HUES64 (cell line): Measurements from ENCODE around the gene MAST2.

Experiments
- H3K27ac ChIP-seq: 2 replicates; pipeline ENCODE4 v1.7.0; 2013; ENCODE audit warnings: low read depth, low read length, inconsistent platforms
- H3K27me3 ChIP-seq: 2 replicates; pipeline ENCODE4 v1.6.1; 2013; ENCODE audit warnings: mild to moderate bottlenecking, low read length; ENCODE audit not compliant: insufficient read depth
- H3K36me3 ChIP-seq: 2 replicates; pipeline ENCODE4 v1.6.1; 2013; ENCODE audit warnings: mild to moderate bottlenecking, low read length; ENCODE audit not compliant: insufficient read depth
- H3K4me1 ChIP-seq: 2 replicates; pipeline ENCODE4 v1.6.1; 2013; ENCODE audit warnings: mild to moderate bottlenecking, low read length, moderate library complexity; ENCODE audit not compliant: insufficient read depth
- H3K4me3 ChIP-seq: 2 replicates; pipeline ENCODE4 v1.5.1; 2013; ENCODE audit warnings: mild to moderate bottlenecking, low read length, moderate library complexity
- H3K9ac ChIP-seq: 2 replicates; pipeline ENCODE4 v1.6.1; 2013; ENCODE audit warnings: mild to moderate bottlenecking, low read depth, low read length
- H3K9me3 ChIP-seq: 2 replicates; pipeline ENCODE4 v1.6.1; 2013; ENCODE audit warnings: low read depth, low read length; ENCODE audit not compliant: insufficient read depth
- WGBS: fragments of 150-250, 120-280 bp; methylation state at CpG from one replicate; pipeline ENCODE4 v1.1.7; 2013; ENCODE audit warnings: missing lambda C conversion rate; 5-methylcytosine and 5-hydroxymethylcytosine counted together

The MAST2 gene

DNA sequence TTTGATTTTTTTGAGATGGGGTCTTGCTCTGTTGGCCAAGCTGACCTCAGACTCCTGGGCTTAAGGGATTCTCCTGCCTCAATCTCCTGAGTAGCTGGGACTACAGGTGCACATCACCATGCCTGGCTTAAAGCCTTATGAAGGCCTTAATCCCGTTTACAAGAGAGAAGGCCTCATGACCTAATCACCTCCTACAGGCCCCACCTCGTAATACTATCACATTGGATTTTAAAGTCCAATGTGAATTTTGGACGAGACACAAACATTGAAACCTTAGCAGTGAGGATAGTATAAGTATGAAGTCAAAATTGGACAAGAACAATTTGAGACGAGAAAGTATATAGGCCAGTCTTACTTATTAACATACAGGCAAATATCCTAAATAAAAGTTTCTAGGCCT, 73.9 kb downstream of the MAST2 start:
- no peaks in the 10 kb centered on the region for H3K27me3 ChIP-seq
- no peak overlapping the region for H3K9ac ChIP-seq
- H3K27ac ChIP-seq = no peak overlapping the region
- H3K4me1 ChIP-seq = no peaks in the 10 kb centered on the region
- 96% methylated on average over 3 of the region's 4 CpGs for WGBS
- no peaks in the 10 kb centered on the region for H3K9me3 ChIP-seq
- no peak overlapping the region for H3K4me3 ChIP-seq
- no peaks in the 10 kb centered on the region for H3K36me3 ChIP-seq

GRCh38 chr1:45879885-45880598, 76.6 kb downstream of the MAST2 start:
- Histone ChIP-seq H3K4me1 (no peaks in the 10 kb centered on the region), H3K27ac (no peak overlapping the region), H3K9me3 (no peaks in the 10 kb centered on the region), H3K9ac (no peak overlapping the region), H3K36me3 (no peaks in the 10 kb centered on the region; the same call in 1 of the 2 replicates), H3K4me3 (no peak overlapping the region), H3K27me3 (no peaks in the 10 kb centered on the region)
- 97% methylated on average over 2 of the region's 4 CpGs for WGBS

- no CpG with 5 or more reads among the region's 3 CpGs for WGBS
- Histone ChIP-seq H3K4me3 (no peak overlapping the region), H3K4me1 (no peaks in the 10 kb centered on the region), H3K9me3 (no peaks in the 10 kb centered on the region), H3K9ac (no peak overlapping the region), H3K36me3 (no peaks in the 10 kb centered on the region; the same call in 1 of the 2 replicates), H3K27ac (no peak overlapping the region), H3K27me3 (no peaks in the 10 kb centered on the region)
These were observed 77.5 kb downstream of the MAST2 start for GRCh38 chr1:45880930-45881329.

DNA sequence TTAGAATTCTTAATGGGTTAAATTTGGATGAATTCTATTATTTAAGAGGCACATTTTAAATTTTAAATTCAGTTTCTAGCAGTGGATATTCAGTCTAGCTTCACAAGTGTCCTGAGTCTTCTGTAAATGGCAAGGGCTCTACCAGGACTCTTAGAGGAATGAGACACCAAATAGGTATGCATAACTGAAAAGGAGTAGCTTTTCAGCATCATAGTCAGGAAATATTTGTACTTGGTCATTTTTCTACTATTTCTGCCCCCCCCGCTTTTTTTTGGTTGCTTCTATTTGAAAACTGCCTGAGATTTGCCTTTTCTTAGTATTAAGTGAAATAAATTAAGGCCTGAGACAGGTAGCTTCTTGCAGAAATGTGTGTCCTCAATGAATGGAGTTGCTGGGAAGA, 80.2 kb downstream of the MAST2 start:
- WGBS = 100% methylated on average over 1 of the region's 1 CpG

GRCh38 chr1:45884700-45885099, 81.3 kb downstream of the MAST2 start:
- Histone ChIP-seq H3K9ac (no peak overlapping the region), H3K27ac (no peak overlapping the region), H3K36me3 (no peaks in the 10 kb centered on the region; the same call in 1 of the 2 replicates), H3K4me3 (no peak overlapping the region), H3K9me3 (no peaks in the 10 kb centered on the region), H3K4me1 (no peaks in the 10 kb centered on the region), H3K27me3 (no peaks in the 10 kb centered on the region)
- WGBS = 50% methylated on average over 1 of the region's 1 CpG

More for the DNA sequence above, 80.2 kb downstream of the MAST2 start:
- no peak overlapping the region for H3K4me3 ChIP-seq
- H3K27me3 ChIP-seq = no peaks in the 10 kb centered on the region
- H3K27ac ChIP-seq = no peak overlapping the region
- H3K9ac ChIP-seq = no peak overlapping the region
- no peaks in the 10 kb centered on the region; the same call in 1 of the 2 replicates for H3K36me3 ChIP-seq
- H3K9me3 ChIP-seq = no peaks in the 10 kb centered on the region
- no peaks in the 10 kb centered on the region for H3K4me1 ChIP-seq

GRCh38 chr1:45886229-45886628, 82.8 kb downstream of the MAST2 start:
- Histone ChIP-seq H3K36me3 (no peaks in the 10 kb centered on the region; the same call in 1 of the 2 replicates), H3K27me3 (no peaks in the 10 kb centered on the region), H3K9me3 (no peaks in the 10 kb centered on the region), H3K4me3 (no peak overlapping the region), H3K4me1 (no peaks in the 10 kb centered on the region), H3K27ac (no peak overlapping the region), H3K9ac (no peak overlapping the region)
- 100% methylated on average over 1 of the region's 2 CpGs for WGBS

GRCh38 chr1:45887156-45887842, 83.9 kb downstream of the MAST2 start:
- H3K36me3 ChIP-seq = no peaks in the 10 kb centered on the region; the same call in 1 of the 2 replicates
- H3K9ac ChIP-seq = no peak overlapping the region
- H3K9me3 ChIP-seq = no peaks in the 10 kb centered on the region
- H3K27me3 ChIP-seq = no peaks in the 10 kb centered on the region
- no peak overlapping the region for H3K27ac ChIP-seq
- H3K4me3 ChIP-seq = no peak overlapping the region
- H3K4me1 ChIP-seq = no peaks in the 10 kb centered on the region
- 91% methylated on average over 1 of the region's 1 CpG for WGBS

- 95% methylated on average over 1 of the region's 2 CpGs for WGBS
- Histone ChIP-seq H3K4me1 (no peaks in the 10 kb centered on the region), H3K27me3 (no peaks in the 10 kb centered on the region), H3K27ac (no peak overlapping the region), H3K9me3 (no peaks in the 10 kb centered on the region), H3K9ac (no peak overlapping the region), H3K36me3 (no peaks in the 10 kb centered on the region), H3K4me3 (no peak overlapping the region)
These were observed 86.7 kb downstream of the MAST2 start for GRCh38 chr1:45890078-45890477.

DNA sequence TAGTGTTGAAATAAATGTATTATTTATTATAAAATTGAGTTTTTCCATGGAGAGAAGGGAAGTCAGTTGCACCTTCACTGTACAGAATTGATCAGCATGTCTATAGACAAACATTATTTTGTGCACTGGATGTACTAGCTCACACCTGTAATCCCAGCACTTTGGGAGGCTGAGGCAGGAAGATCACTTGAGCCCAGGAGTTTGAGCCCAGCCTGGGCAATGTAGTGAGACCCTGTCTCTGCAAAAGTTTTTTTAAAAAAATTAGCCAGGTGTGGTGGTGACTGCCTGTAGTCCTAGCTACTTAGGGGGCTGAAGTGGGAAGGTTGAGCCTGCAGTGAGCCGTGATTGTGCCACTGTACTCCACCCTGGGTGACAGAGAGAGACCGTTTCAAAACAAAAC, 87.7 kb downstream of the MAST2 start:
- WGBS = 100% methylated on average over 2 of the region's 2 CpGs
- Histone ChIP-seq H3K36me3 (no peaks in the 10 kb centered on the region), H3K4me3 (no peak overlapping the region), H3K27me3 (no peaks in the 10 kb centered on the region), H3K27ac (no peak overlapping the region), H3K9me3 (no peaks in the 10 kb centered on the region), H3K4me1 (no peaks in the 10 kb centered on the region), H3K9ac (no peak overlapping the region)

DNA sequence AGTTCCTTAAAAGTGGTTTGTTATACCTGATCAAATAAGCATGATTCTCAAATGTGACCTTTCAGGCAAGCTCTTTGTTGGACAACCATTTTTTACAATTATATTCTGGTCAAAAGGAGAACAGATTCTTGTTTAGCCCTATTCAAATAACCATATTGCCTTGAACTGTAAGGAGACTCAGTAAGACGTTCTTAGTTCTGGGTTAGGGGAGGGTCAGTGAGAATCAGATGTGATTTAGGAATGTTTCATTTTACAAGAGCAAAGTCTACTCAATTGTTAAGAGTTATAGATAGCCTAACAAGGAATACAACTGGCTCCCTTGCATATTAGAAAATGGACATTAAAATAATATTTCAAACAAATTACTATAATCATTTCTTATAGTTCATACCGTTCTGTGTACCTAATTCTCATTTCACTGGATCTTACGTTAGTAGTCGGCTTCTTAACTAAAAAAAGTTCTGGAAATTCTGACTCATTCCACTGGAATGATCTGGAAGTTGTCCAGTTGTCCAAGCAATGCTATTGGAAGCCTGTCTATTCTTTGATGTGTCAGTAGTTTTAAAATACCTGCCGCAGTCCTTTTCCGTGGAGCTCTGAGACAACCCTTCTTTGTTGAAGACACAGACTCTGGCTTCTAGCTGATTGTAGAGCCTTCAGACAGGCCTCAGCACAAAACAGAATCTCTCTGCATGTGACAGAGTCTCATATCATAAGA, 88.8 kb downstream of the MAST2 start:
- H3K36me3 ChIP-seq = no peaks in the 10 kb centered on the region
- H3K27ac ChIP-seq = no peak overlapping the region
- H3K9ac ChIP-seq = no peak overlapping the region
- H3K4me3 ChIP-seq = no peak overlapping the region
- no peaks in the 10 kb centered on the region for H3K4me1 ChIP-seq
- H3K27me3 ChIP-seq = no peaks in the 10 kb centered on the region
- 94% methylated on average over 6 of the region's 6 CpGs for WGBS
- no peaks in the 10 kb centered on the region for H3K9me3 ChIP-seq

DNA sequence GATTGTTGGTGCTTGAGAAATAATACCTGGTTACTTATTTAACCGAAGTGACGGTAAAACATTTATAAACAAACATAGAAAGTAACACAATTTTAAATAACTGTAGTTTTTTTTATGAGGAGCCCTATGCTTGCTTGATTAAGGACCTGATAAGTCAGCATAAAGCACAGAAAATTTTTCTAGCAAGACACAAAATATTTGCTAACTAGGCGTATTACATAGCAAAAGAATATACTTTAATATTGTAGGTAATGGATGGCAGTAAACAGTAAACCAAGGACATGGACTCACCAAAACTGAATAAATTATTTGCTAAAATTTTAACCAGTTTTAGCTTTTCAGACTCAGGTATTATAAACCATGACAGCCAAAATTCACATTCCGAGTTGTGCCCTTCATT, 90.9 kb downstream of the MAST2 start:
- H3K9ac ChIP-seq = no peak overlapping the region
- 100% methylated on average over 1 of the region's 4 CpGs for WGBS
- no peaks in the 10 kb centered on the region for H3K9me3 ChIP-seq
- H3K27ac ChIP-seq = no peak overlapping the region
- H3K4me3 ChIP-seq = no peak overlapping the region
- H3K36me3 ChIP-seq = no peaks in the 10 kb centered on the region
- no peaks in the 10 kb centered on the region for H3K4me1 ChIP-seq
- no peaks in the 10 kb centered on the region for H3K27me3 ChIP-seq
